Upper lobe of left lung (tissue), 4 donors: ENCODE measurements around the gene CEP63.

Experiments used
- EP300 ChIP-seq, 4 donors: sonication (generic); formaldehyde crosslinking; IDR thresholded peaks; one replicate each; pipeline ENCODE4 v1.5.1; 2017; ENCODE audit warnings: antibody characterized with exemption in 4 of 4, control low read depth in 2 of 4
- POLR2A ChIP-seq, 4 donors: fragments of 450-650 bp; IDR thresholded peaks; one replicate each; pipeline ENCODE4 v1.5.1; 2016 to 2017; ENCODE audit warnings: antibody characterized with exemption in 4 of 4, mild to moderate bottlenecking in 2 of 4
- TF ChIP-seq, protein P1 (sequence below), 6 experiments: fragments of 450-650 bp in 4 of 6; fragments of 200-600 bp in 2 of 6; sonication (generic) in 2 of 6; IDR thresholded peaks; one replicate each; pipeline ENCODE4 v1.5.1; 2016 to 2019; ENCODE audit warnings: antibody characterized with exemption in 6 of 6

- TF ChIP-seq, protein P1, sequence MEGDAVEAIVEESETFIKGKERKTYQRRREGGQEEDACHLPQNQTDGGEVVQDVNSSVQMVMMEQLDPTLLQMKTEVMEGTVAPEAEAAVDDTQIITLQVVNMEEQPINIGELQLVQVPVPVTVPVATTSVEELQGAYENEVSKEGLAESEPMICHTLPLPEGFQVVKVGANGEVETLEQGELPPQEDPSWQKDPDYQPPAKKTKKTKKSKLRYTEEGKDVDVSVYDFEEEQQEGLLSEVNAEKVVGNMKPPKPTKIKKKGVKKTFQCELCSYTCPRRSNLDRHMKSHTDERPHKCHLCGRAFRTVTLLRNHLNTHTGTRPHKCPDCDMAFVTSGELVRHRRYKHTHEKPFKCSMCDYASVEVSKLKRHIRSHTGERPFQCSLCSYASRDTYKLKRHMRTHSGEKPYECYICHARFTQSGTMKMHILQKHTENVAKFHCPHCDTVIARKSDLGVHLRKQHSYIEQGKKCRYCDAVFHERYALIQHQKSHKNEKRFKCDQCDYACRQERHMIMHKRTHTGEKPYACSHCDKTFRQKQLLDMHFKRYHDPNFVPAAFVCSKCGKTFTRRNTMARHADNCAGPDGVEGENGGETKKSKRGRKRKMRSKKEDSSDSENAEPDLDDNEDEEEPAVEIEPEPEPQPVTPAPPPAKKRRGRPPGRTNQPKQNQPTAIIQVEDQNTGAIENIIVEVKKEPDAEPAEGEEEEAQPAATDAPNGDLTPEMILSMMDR (IDR thresholded peaks at IDR 0.05), result no peak
- TF ChIP-seq POLR2A (IDR thresholded peaks at IDR 0.05) (no peak), EP300 (IDR thresholded peaks at IDR 0.05) (no peak)
These were observed 79.1 kb downstream of the CEP63 start for GRCh38 chr3:134564991-134565390.
